ENCODE results near the gene AQR.
A peak's percentile ranks its signal among the peaks of the same experiment; 100 is the strongest.
"Not testable (repeated sequence)": the region's sequence is repeated elsewhere in the genome, so short reads cannot be mapped to it uniquely, and the experiment has no call there.

AQR gene

GRCh38 chr15:34969340-34970097 is at the start of gene AQR:
Gene AQR (minus strand): TSS chr15:34969742. CDS start chr15:34969613, 129 bp downstream.
- peak; percentile 92 to 94 for DNase-seq

GRCh38 chr15:35014241-35014640 is 44.7 kb upstream of the AQR start:
- DNase-seq, result no peak

- no peak for DNase-seq
Observed at GRCh38 chr15:35013370-35013769, 43.8 kb upstream of the AQR start.

- DNase-seq, result no peak
Observed at GRCh38 chr15:35007397-35007796, 37.9 kb upstream of the AQR start.

GRCh38 chr15:35005933-35006332 is 36.4 kb upstream of the AQR start:
- no peak for DNase-seq

GRCh38 chr15:35003928-35004327 is 34.4 kb upstream of the AQR start:
- no peak for DNase-seq

- DNase-seq, result no peak
Observed at GRCh38 chr15:35000511-35000910, 31.0 kb upstream of the AQR start.

GRCh38 chr15:34999906-35000305 is 30.4 kb upstream of the AQR start:
- DNase-seq, result no peak

GRCh38 chr15:34994925-34995324 is 25.4 kb upstream of the AQR start:
- DNase-seq, result no peak

GRCh38 chr15:34993877-34994276 is 24.3 kb upstream of the AQR start:
- DNase-seq, result no peak

- DNase-seq, result no peak
Observed at GRCh38 chr15:34993412-34993811, 23.9 kb upstream of the AQR start.

GRCh38 chr15:34988027-34988902 is 18.7 kb upstream of the AQR start, which contains the start of gene ZNF770:
Gene ZNF770 (minus strand): TSS chr15:34988287. CDS start chr15:34983434, 4,853 bp downstream.
- DNase-seq, result peak; percentile 77 to 89

GRCh38 chr15:34987609-34988026 is 18.1 kb upstream of the AQR start:
- peak in 1 of 2 donors; percentile 9 for DNase-seq

- DNase-seq, result no peak
Observed at GRCh38 chr15:34986771-34987480, 17.4 kb upstream of the AQR start.

- no peak for DNase-seq
Observed at GRCh38 chr15:34986326-34986725, 16.8 kb upstream of the AQR start.

GRCh38 chr15:34984889-34985630 is 15.5 kb upstream of the AQR start:
- peak in 1 of 2 donors; percentile 17 for DNase-seq

GRCh38 chr15:34976743-34977142 is 7.2 kb upstream of the AQR start:
- DNase-seq, result no peak

GRCh38 chr15:34976073-34976472 is 6.5 kb upstream of the AQR start:
- DNase-seq, result no peak

- no peak for DNase-seq
Observed at GRCh38 chr15:34973512-34973911, 4.0 kb upstream of the AQR start.

- not testable (repeated sequence) for DNase-seq
Observed at GRCh38 chr15:34970098-34970643, 629 bp upstream of the AQR start.

GRCh38 chr15:34964277-34964676 is 5.3 kb downstream of the AQR start:
- DNase-seq, result no peak

- DNase-seq, result no peak
Observed at GRCh38 chr15:34953851-34954250, 15.7 kb downstream of the AQR start.

All from CD4-positive, alpha-beta T cell treated with Interferon alpha-2 for 1 hour (primary cell).